ACC112 (cell line): ENCODE measurements around the gene CIT.
"Not testable (repeated sequence)": the region's sequence is repeated elsewhere in the genome, so short reads cannot be mapped to it uniquely, and the experiment has no call there.

Source experiments
- H2AFZ ChIP-seq: fragments of 200-600 bp; sonication (generic); one replicate; pipeline ENCODE4 v1.6.0; 2017; ENCODE audit warnings: antibody characterized with exemption, low read length; ENCODE audit not compliant: unreplicated experiment
- H3K27ac ChIP-seq: fragments of 200-600 bp; sonication (generic); 2 replicates; pipeline ENCODE4 v1.5.1; 2014; ENCODE audit warnings: low read depth, mild to moderate bottlenecking, antibody characterized with exemption, low read length, moderate library complexity
- H3K27me3 ChIP-seq: fragments of 200-600 bp; sonication (generic); 2 replicates; pipeline ENCODE4 v1.6.1; 2014; ENCODE audit warnings: mild to moderate bottlenecking, antibody characterized with exemption, low read length, moderate library complexity, mixed read lengths; ENCODE audit not compliant: insufficient read depth
- H3K36me3 ChIP-seq: fragments of 200-600 bp; sonication (generic); 2 replicates; pipeline ENCODE4 v1.6.1; 2016; ENCODE audit warnings: mild to moderate bottlenecking, antibody characterized with exemption, low read length, moderate library complexity, mixed read lengths; ENCODE audit not compliant: insufficient read depth
- H3K4me1 ChIP-seq: fragments of 200-600 bp; sonication (generic); one replicate; pipeline ENCODE4 v1.6.1; 2016; ENCODE audit warnings: low read length, mixed read lengths; ENCODE audit not compliant: insufficient read depth, unreplicated experiment, control insufficient read depth
- H3K4me3 ChIP-seq: fragments of 200-600 bp; sonication (generic); 2 replicates; pipeline ENCODE4 v1.5.1; 2014; ENCODE audit warnings: mild to moderate bottlenecking, low read depth, low read length
- H3K79me2 ChIP-seq: fragments of 200-600 bp; sonication (generic); one replicate; pipeline ENCODE4 v1.6.0; 2016; ENCODE audit warnings: low read length; ENCODE audit not compliant: control insufficient read depth, unreplicated experiment, insufficient read depth

Gene CIT

DNA sequence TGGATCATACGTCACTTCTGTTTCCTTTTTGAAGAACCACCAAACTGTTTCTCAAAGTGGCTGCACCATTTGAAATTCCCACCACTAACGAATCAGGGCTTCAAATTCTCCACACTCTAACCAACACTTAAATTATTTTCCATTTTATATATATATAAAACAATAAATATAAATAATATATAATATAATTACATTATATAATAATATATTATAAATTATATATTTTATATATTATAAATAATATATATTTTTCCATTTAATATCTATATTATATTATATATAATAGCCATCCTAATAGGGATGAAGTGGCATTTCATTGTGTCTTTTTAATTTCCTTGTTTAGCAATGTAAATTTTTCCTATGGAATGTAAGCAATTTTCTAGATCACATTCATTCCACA lies 24.6 kb upstream of the CIT start:
- Histone ChIP-seq H3K27me3 (no peaks in the 10 kb centered on the region), H3K27ac (no peak overlapping the region), H2AFZ (no peak overlapping the region), H3K36me3 (no peaks in the 10 kb centered on the region), H3K79me2 (no peaks in the 10 kb centered on the region), H3K4me3 (no peak overlapping the region), H3K4me1 (no peaks in the 10 kb centered on the region)

DNA sequence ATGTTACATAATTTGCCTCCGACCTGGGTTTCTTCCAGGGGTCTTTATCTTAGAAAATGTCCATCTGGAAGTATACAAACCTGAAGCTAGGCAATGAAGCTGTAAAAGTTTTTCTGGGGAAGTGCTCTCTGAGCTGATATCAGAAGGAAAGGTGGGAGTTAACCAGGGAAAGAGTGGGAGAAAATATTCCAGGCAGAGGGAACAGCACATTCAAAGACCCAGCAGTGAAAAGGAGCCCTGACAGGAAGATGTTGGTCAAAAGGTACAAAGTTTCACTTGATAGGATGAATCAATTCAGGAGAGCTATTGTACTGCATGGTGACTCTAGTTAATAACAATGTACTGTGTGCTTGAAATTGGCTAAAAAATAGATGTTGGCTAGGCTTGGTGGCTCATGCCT lies 17.8 kb upstream of the CIT start:
- Histone ChIP-seq H3K79me2 (no peaks in the 10 kb centered on the region), H3K27ac (no peak overlapping the region), H2AFZ (no peak overlapping the region), H3K36me3 (no peaks in the 10 kb centered on the region), H3K4me1 (no peaks in the 10 kb centered on the region), H3K27me3 (peaks cover 9% of the 10 kb centered on the region), H3K4me3 (no peak overlapping the region)

GRCh38 chr12:119892611-119893010 lies 15.5 kb upstream of the CIT start:
- not testable (repeated sequence) for H3K79me2 ChIP-seq, H3K4me3 ChIP-seq, H3K27me3 ChIP-seq, H3K27ac ChIP-seq, H3K36me3 ChIP-seq, H2AFZ ChIP-seq, H3K4me1 ChIP-seq

- H3K79me2 ChIP-seq = no peaks in the 10 kb centered on the region
- H3K27me3 ChIP-seq = no peaks in the 10 kb centered on the region
- H3K36me3 ChIP-seq = no peaks in the 10 kb centered on the region
- no peaks in the 10 kb centered on the region for H3K4me1 ChIP-seq
- no peak overlapping the region for H2AFZ ChIP-seq
- no peak overlapping the region for H3K27ac ChIP-seq
- no peak overlapping the region for H3K4me3 ChIP-seq
Measured at GRCh38 chr12:119885549-119885948, 8.4 kb upstream of the CIT start.

DNA sequence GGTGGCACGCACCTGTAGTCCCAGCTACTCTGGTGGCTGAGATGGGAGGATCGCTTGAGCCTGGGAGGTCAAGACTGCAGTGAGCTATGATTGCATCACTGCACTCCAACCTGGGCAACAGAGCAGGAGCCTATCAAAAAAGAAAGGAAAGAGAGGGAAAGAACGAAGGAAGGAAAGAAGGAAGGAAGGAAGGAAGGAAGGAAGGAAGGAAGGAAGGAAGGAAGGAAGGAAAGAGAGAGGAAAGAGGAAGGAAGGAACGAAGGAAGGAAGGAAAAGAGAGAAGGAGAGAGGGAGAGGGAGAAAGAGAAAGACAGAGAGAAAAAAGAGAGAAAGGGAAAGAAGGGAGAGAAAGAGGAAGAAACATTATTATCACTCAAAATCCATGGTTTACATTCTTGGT lies 6.7 kb upstream of the CIT start:
- not testable (repeated sequence) for H3K27me3 ChIP-seq, H3K79me2 ChIP-seq, H3K4me1 ChIP-seq, H3K4me3 ChIP-seq, H3K36me3 ChIP-seq, H3K27ac ChIP-seq, H2AFZ ChIP-seq

DNA sequence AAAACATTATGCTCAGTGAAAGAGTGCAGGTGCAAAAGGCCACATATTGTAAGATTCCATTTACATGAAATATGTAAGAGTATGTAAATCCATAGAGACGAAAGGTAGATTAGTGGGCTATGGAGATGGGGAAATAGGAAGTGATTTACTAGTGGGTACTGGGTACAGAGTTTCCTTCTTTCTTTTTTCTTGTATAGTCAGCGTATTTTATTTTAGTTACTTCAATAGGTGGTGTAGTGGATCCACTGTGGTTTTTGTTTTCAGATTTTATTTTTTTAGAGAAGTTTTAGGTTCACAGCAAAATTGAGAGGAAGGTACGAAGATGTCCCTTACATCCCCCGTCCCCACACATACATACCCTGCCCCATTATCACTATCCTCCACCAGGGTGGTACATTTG lies 6.1 kb upstream of the CIT start:
- H2AFZ ChIP-seq = no peak overlapping the region
- no peaks in the 10 kb centered on the region for H3K79me2 ChIP-seq
- H3K4me1 ChIP-seq = no peaks in the 10 kb centered on the region
- H3K36me3 ChIP-seq = no peaks in the 10 kb centered on the region
- H3K4me3 ChIP-seq = no peak overlapping the region
- H3K27me3 ChIP-seq = no peaks in the 10 kb centered on the region
- H3K27ac ChIP-seq = no peak overlapping the region

DNA sequence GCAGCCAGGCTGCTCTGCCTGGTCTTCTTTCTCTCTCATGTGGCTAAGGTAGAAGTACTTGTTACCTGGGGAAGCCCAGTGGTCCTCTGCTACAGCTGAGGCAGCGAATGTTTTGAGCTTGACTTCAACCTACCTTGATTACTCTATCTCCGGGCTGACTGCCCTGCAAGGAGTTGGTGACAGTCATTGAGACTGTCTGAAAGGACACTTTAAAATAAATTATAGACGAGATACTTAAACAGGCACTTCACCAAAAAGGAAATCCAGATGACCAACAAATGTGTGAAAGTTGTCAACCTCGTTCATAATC lies 474 bp upstream of the CIT start:
- Histone ChIP-seq H3K36me3 (no peaks in the 10 kb centered on the region), H3K27me3 (no peaks in the 10 kb centered on the region), H3K27ac (no peak overlapping the region), H2AFZ (peak overlapping the region; percentile 82), H3K4me3 (peak overlapping the region; percentile 85), H3K4me1 (peaks cover 6% of the 10 kb centered on the region), H3K79me2 (peaks cover 19% of the 10 kb centered on the region)

DNA sequence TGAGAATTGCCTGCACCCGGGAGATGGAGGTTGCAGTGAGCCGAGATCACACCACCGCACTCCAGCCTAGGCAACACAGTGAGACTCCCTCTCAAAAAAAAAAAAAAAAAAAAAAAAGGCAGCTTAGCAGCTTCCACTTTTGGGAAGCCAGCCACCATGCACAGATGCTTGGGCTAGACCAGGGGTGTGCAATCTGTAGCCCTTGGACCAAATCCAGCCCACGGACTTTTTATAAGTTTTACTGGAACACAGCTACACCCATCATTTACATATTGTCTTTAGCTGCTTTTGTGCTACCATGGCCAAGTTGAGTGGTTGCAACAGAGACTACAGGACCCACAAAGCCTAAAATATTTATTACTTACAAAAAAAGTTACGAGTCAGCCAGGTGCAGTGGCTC lies 6.7 kb downstream of the CIT start:
- peaks cover 14% of the 10 kb centered on the region for H3K4me1 ChIP-seq
- no peak overlapping the region for H3K4me3 ChIP-seq
- H3K27ac ChIP-seq = peak overlapping the region; percentile 90
- no peaks in the 10 kb centered on the region for H3K27me3 ChIP-seq
- peaks cover 8% of the 10 kb centered on the region; the same call in 1 of the 2 replicates for H3K36me3 ChIP-seq
- no peak overlapping the region for H2AFZ ChIP-seq
- peaks cover 6% of the 10 kb centered on the region for H3K79me2 ChIP-seq

DNA sequence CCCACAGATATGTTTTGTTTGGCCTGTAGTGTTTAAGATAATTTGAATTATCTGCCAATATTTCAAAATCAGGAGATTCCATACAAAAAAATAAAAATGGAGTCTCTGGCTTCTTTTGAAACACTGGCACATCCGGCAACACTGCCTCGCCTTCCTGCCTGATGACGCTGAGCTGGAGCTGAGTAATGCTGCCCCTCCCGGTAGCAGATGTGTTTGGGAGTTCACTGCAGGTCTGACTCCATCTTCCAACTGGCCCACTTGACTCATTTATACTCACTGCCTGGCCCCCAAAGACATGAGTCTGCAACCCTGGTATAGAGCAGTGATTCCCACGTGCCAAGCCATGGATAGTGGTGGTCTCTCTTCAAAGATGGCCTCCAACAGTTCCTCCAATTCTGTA lies 7.4 kb downstream of the CIT start:
- H3K27ac ChIP-seq = peak overlapping the region; percentile 90
- H3K36me3 ChIP-seq = peaks cover 11% of the 10 kb centered on the region; the same call in 1 of the 2 replicates
- H3K4me3 ChIP-seq = peak overlapping the region; percentile 10; the same call in 1 of the 2 replicates
- H3K4me1 ChIP-seq = peaks cover 14% of the 10 kb centered on the region
- peak overlapping the region; percentile 89 for H2AFZ ChIP-seq
- no peaks in the 10 kb centered on the region for H3K27me3 ChIP-seq
- H3K79me2 ChIP-seq = no peaks in the 10 kb centered on the region

GRCh38 chr12:119868992-119869391 lies 8.1 kb downstream of the CIT start:
- peak overlapping the region; percentile 89 for H2AFZ ChIP-seq
- H3K4me3 ChIP-seq = peak overlapping the region; percentile 10; the same call in 1 of the 2 replicates
- H3K36me3 ChIP-seq = peaks cover 11% of the 10 kb centered on the region; the same call in 1 of the 2 replicates
- no peaks in the 10 kb centered on the region for H3K27me3 ChIP-seq
- H3K27ac ChIP-seq = peak overlapping the region; percentile 90
- no peaks in the 10 kb centered on the region for H3K79me2 ChIP-seq
- peaks cover 14% of the 10 kb centered on the region for H3K4me1 ChIP-seq

- H3K79me2 ChIP-seq = peaks cover under 1% of the 10 kb centered on the region
- H3K4me1 ChIP-seq = peaks cover 8% of the 10 kb centered on the region
- no peak overlapping the region for H2AFZ ChIP-seq
- peaks cover 11% of the 10 kb centered on the region; the same call in 1 of the 2 replicates for H3K36me3 ChIP-seq
- no peaks in the 10 kb centered on the region for H3K27me3 ChIP-seq
- H3K4me3 ChIP-seq = no peak overlapping the region
- no peak overlapping the region for H3K27ac ChIP-seq
Measured at GRCh38 chr12:119864591-119864990, 12.5 kb downstream of the CIT start.
